HEK293 (cell line): Measurements from ENCODE around the gene CRYBG1.

ENCODE experiments used
- CTCF ChIA-PET: fragments of 350-600 bp; formaldehyde crosslinking; extraction: SDS; loops from one replicate; lab custom pipeline; 2021; ENCODE audit warnings: antibody characterized with exemption; lab: Yijun Ruan, JAX
- POLR2A ChIA-PET: fragments of 300-600 bp; formaldehyde crosslinking; extraction: SDS; loops from one replicate; lab custom pipeline; 2020; ENCODE audit warnings: antibody characterized with exemption, inconsistent platforms; lab: Yijun Ruan, JAX
- H3K27ac ChIP-seq: fragments of 200-500 bp; sonication (Bioruptor generic); 2 replicates; pipeline ENCODE4 v1.5.1; 2014; ENCODE audit warnings: low read depth, low read length, control low read depth, inconsistent platforms; ENCODE audit errors: extremely low read depth
- H3K36me3 ChIP-seq, 2 experiments: fragments of 200-500 bp in 1 of 2; sonication (Bioruptor generic) in 1 of 2; 1 replicate in 1 of 2; 2 replicates in 1 of 2; pipeline ENCODE4 v1.5.1; 2014 to 2017; ENCODE audit warnings: inconsistent platforms in 2 of 2, low read length in 2 of 2; ENCODE audit not compliant: control insufficient read depth in 2 of 2, insufficient read depth in 1 of 2
- H3K4me1 ChIP-seq: fragments of 200-500 bp; sonication (Bioruptor generic); 2 replicates; pipeline ENCODE4 v1.5.1; 2014; ENCODE audit warnings: mild to moderate bottlenecking, low read length, inconsistent platforms; ENCODE audit not compliant: control insufficient read depth, insufficient read depth
- H3K4me3 ChIP-seq: 2 replicates; pipeline ENCODE4 v1.5.1; 2011; ENCODE audit warnings: low read depth, mild to moderate bottlenecking, control low read depth, low read length, moderate library complexity
- H3K9me3 ChIP-seq: fragments of 200-500 bp; sonication (Bioruptor generic); 2 replicates; pipeline ENCODE4 v1.5.1; 2014; ENCODE audit warnings: low read depth, low read length, inconsistent platforms; ENCODE audit not compliant: control insufficient read depth, insufficient read depth
- KLF10 ChIP-seq: fragments of 450-650 bp; IDR thresholded peaks from 2 replicates; pipeline ENCODE4 v1.5.1; 2018; ENCODE audit warnings: missing biosample characterization, mild to moderate bottlenecking, missing genetic modification characterization
- KLF9 ChIP-seq: fragments of 450-650 bp; formaldehyde crosslinking; IDR thresholded peaks from 2 replicates; pipeline ENCODE4 v1.5.1; 2016; ENCODE audit warnings: missing biosample characterization, missing genetic modification characterization, low read depth
- ZBTB7A ChIP-seq: fragments of 450-650 bp; formaldehyde crosslinking; IDR thresholded peaks from 2 replicates; pipeline ENCODE4 v1.5.1; 2016; ENCODE audit warnings: low read depth, missing biosample characterization, missing genetic modification characterization
- ZFHX2 ChIP-seq: fragments of 450-650 bp; formaldehyde crosslinking; conservative IDR thresholded peaks from 2 replicates; pipeline ENCODE4 v1.5.1; 2016; ENCODE audit warnings: missing biosample characterization, missing genetic modification characterization
- ZNF146 ChIP-seq: fragments of 450-650 bp; formaldehyde crosslinking; IDR thresholded peaks from 2 replicates; pipeline ENCODE4 v1.5.1; 2016; ENCODE audit warnings: missing biosample characterization, missing genetic modification characterization
- ZNF19 ChIP-seq: fragments of 450-650 bp; formaldehyde crosslinking; IDR thresholded peaks from 2 replicates; pipeline ENCODE4; 2016; ENCODE audit warnings: missing biosample characterization, missing genetic modification characterization, low read depth
- ZNF274 ChIP-seq, 2 experiments: fragments of 200-500 bp in 1 of 2; fragments of 450-650 bp in 1 of 2; sonication (Bioruptor generic) in 1 of 2; formaldehyde crosslinking in 1 of 2; IDR thresholded peaks; 2 replicates each; pipeline versions ENCODE4 v1.5.1 to v1.6.1; 2014 to 2016; ENCODE audit warnings: borderline replicate concordance in 1 of 2, inconsistent platforms in 1 of 2, low read length in 1 of 2, missing biosample characterization in 1 of 2, missing genetic modification characterization in 1 of 2
- ZNF311 ChIP-seq: fragments of 450-650 bp; formaldehyde crosslinking; IDR thresholded peaks from 2 replicates; pipeline ENCODE4 v1.5.1; 2017; ENCODE audit warnings: missing biosample characterization, missing genetic modification characterization, borderline replicate concordance
- ZNF416 ChIP-seq: fragments of 450-650 bp; formaldehyde crosslinking; IDR thresholded peaks from 2 replicates; pipeline ENCODE4 v1.5.1; 2016; ENCODE audit warnings: missing biosample characterization, missing genetic modification characterization
- ZNF514 ChIP-seq: fragments of 450-650 bp; formaldehyde crosslinking; IDR thresholded peaks from 2 replicates; pipeline ENCODE4 v1.5.1; 2016; ENCODE audit warnings: missing biosample characterization, missing genetic modification characterization
- TF ChIP-seq, protein P1 (sequence below): fragments of 450-650 bp; formaldehyde crosslinking; IDR thresholded peaks from 2 replicates; pipeline ENCODE4 v1.5.1; 2016; ENCODE audit warnings: missing biosample characterization, missing genetic modification characterization
- TF ChIP-seq, protein P2 (sequence below): fragments of 450-650 bp; formaldehyde crosslinking; IDR thresholded peaks from 2 replicates; pipeline ENCODE4 v1.5.1; 2016; ENCODE audit warnings: missing biosample characterization, missing genetic modification characterization
- TF ChIP-seq, protein P3 (sequence below): fragments of 450-650 bp; formaldehyde crosslinking; IDR thresholded peaks from 2 replicates; pipeline ENCODE4 v1.5.1; 2016; ENCODE audit warnings: missing biosample characterization, missing genetic modification characterization
- TF ChIP-seq, protein P4 (sequence below): fragments of 450-650 bp; formaldehyde crosslinking; IDR thresholded peaks from 2 replicates; pipeline ENCODE4 v1.5.1; 2016; ENCODE audit warnings: missing biosample characterization, missing genetic modification characterization

CRYBG1 gene

DNA sequence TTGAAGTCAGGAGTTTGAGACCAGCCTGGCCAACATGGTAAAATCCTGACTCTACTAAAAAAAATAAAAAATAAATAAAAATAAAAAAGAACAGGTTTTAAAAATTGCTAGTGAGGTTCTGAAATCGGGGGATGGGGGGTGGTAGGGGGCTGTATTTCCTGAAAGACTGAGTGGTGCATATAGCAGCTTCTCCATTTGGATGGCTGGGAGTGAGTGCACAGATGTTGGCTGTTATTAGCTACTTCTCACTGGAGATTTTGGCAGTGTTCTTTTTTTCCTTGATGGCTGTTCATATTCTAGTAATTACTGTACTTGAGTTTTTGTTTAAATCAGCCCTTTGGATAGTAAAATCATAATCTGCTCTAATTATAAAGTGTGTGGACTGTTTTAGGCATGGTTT, 189.0 kb downstream of the CRYBG1 start:
- no peak overlapping the region for H3K4me3 ChIP-seq
- TF ChIP-seq ZNF19 (tag by site-specific recombination) (no peak), KLF9 (tag by site-specific recombination) (no peak), ZNF311 (tag by site-specific recombination) (no peak), ZNF274 (IDR thresholded peaks at IDR 0.05; ENCODE audit: low read length) (no peak), ZNF274 (tag by site-specific recombination; IDR thresholded peaks at IDR 0.05; ENCODE audit: borderline replicate concordance) (no peak), KLF10 (no peak), ZFHX2 (no peak)
- TF ChIP-seq, protein P1, sequence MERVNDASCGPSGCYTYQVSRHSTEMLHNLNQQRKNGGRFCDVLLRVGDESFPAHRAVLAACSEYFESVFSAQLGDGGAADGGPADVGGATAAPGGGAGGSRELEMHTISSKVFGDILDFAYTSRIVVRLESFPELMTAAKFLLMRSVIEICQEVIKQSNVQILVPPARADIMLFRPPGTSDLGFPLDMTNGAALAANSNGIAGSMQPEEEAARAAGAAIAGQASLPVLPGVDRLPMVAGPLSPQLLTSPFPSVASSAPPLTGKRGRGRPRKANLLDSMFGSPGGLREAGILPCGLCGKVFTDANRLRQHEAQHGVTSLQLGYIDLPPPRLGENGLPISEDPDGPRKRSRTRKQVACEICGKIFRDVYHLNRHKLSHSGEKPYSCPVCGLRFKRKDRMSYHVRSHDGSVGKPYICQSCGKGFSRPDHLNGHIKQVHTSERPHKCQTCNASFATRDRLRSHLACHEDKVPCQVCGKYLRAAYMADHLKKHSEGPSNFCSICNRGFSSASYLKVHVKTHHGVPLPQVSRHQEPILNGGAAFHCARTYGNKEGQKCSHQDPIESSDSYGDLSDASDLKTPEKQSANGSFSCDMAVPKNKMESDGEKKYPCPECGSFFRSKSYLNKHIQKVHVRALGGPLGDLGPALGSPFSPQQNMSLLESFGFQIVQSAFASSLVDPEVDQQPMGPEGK (tag by site-specific recombination) = no peak
- TF ChIP-seq, protein P2, sequence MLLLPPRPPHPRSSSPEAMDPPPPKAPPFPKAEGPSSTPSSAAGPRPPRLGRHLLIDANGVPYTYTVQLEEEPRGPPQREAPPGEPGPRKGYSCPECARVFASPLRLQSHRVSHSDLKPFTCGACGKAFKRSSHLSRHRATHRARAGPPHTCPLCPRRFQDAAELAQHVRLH = no peak
- TF ChIP-seq, protein P3, sequence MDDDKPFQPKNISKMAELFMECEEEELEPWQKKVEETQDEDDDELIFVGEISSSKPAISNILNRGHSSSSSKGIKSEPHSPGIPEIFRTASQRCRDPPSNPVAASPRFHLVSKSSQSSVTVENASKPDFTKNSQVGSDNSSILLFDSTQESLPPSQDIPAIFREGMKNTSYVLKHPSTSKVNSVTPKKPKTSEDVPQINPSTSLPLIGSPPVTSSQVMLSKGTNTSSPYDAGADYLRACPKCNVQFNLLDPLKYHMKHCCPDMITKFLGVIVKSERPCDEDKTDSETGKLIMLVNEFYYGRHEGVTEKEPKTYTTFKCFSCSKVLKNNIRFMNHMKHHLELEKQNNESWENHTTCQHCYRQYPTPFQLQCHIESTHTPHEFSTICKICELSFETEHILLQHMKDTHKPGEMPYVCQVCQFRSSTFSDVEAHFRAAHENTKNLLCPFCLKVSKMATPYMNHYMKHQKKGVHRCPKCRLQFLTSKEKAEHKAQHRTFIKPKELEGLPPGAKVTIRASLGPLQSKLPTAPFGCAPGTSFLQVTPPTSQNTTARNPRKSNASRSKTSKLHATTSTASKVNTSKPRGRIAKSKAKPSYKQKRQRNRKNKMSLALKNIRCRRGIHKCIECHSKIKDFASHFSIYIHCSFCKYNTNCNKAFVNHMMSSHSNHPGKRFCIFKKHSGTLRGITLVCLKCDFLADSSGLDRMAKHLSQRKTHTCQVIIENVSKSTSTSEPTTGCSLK (tag by site-specific recombination) = no peak
- H3K9me3 ChIP-seq = no peaks in the 10 kb centered on the region
- ChIA-PET CTCF (no interaction called here), POLR2A (no interaction called here)
- no peak overlapping the region for H3K27ac ChIP-seq
- H3K4me1 ChIP-seq = no peaks in the 10 kb centered on the region
- H3K36me3 ChIP-seq = no peaks in the 10 kb centered on the region

DNA sequence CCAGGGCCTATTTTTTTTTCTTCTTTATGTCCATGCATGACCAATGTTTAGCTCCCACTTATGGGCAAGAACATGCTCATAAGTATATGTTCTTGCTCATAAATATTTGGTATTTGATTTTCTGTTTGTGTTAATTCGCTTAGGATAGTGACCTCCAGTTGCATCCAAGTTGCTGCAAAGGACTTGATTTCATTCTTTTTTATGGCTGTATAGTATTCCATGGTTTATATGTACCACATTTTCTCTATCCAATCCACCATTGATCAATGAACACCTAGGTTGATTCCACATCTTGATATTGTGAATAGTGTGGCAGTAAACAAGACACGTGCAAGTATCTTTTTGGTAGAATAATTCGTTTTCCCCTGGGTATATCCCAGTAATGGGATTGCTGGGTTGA, 190.6 kb downstream of the CRYBG1 start:
- Histone ChIP-seq H3K36me3 (no peaks in the 10 kb centered on the region), H3K4me3 (no peak overlapping the region), H3K4me1 (no peaks in the 10 kb centered on the region), H3K9me3 (no peaks in the 10 kb centered on the region), H3K27ac (no peak overlapping the region)
- ChIA-PET POLR2A (no interaction called here), CTCF (interaction anchor here (0.6 to 1.2 kb wide), 2 partner anchors 50 to 461 kb away, joined by 4 to 5 read pairs; no protein-coding TSS in a partner anchor)
- TF ChIP-seq ZNF416 (no peak), ZNF514 (no peak), ZBTB7A (tag by site-specific recombination) (no peak), ZNF146 (tag by site-specific recombination) (peak; percentile 77; the same call in 1 of the 2 replicates)
- TF ChIP-seq, protein P2 = 0 out of 2 replicates have a peak, but pooled peaks have one; percentile 29
- TF ChIP-seq, protein P4, sequence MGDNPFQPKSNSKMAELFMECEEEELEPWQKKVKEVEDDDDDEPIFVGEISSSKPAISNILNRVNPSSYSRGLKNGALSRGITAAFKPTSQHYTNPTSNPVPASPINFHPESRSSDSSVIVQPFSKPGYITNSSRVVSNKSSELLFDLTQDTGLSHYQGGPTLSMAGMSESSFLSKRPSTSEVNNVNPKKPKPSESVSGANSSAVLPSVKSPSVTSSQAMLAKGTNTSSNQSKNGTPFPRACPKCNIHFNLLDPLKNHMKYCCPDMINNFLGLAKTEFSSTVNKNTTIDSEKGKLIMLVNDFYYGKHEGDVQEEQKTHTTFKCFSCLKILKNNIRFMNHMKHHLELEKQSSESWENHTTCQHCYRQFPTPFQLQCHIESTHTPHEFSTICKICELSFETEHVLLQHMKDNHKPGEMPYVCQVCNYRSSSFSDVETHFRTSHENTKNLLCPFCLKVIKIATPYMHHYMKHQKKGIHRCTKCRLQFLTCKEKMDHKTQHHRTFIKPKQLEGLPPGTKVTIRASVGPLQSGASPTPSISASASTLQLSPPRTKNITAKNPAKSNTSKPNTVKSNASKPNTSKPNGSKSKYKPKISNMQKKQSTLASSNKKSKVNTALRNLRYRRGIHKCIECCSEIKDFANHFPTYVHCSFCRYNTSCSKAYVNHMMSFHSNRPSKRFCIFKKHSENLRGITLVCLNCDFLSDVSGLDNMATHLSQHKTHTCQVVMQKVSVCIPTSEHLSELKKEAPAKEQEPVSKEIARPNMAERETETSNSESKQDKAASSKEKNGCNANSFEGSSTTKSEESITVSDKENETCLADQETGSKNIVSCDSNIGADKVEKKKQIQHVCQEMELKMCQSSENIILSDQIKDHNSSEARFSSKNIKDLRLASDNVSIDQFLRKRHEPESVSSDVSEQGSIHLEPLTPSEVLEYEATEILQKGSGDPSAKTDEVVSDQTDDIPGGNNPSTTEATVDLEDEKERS (tag by site-specific recombination) = 0 out of 2 replicates have a peak, but pooled peaks have one; percentile 7
